HEK293 (cell line): ENCODE results near the gene PCSK5.
A peak's percentile ranks its signal among the peaks of the same experiment; 100 is the strongest.

Experiments used
- CTCF ChIA-PET: fragments of 350-600 bp; formaldehyde crosslinking; extraction: SDS; loops from one replicate; lab custom pipeline; 2021; ENCODE audit warnings: antibody characterized with exemption; lab: Yijun Ruan, JAX
- POLR2A ChIA-PET: fragments of 300-600 bp; formaldehyde crosslinking; extraction: SDS; loops from one replicate; lab custom pipeline; 2020; ENCODE audit warnings: antibody characterized with exemption, inconsistent platforms; lab: Yijun Ruan, JAX
- H3K27ac ChIP-seq: fragments of 200-500 bp; sonication (Bioruptor generic); 2 replicates; pipeline ENCODE4 v1.5.1; 2014; ENCODE audit warnings: low read depth, low read length, control low read depth, inconsistent platforms; ENCODE audit errors: extremely low read depth
- H3K36me3 ChIP-seq, 2 experiments: fragments of 200-500 bp in 1 of 2; sonication (Bioruptor generic) in 1 of 2; 1 replicate in 1 of 2; 2 replicates in 1 of 2; pipeline ENCODE4 v1.5.1; 2014 to 2017; ENCODE audit warnings: inconsistent platforms in 2 of 2, low read length in 2 of 2; ENCODE audit not compliant: control insufficient read depth in 2 of 2, insufficient read depth in 1 of 2
- H3K4me1 ChIP-seq: fragments of 200-500 bp; sonication (Bioruptor generic); 2 replicates; pipeline ENCODE4 v1.5.1; 2014; ENCODE audit warnings: mild to moderate bottlenecking, low read length, inconsistent platforms; ENCODE audit not compliant: control insufficient read depth, insufficient read depth
- H3K4me3 ChIP-seq: 2 replicates; pipeline ENCODE4 v1.5.1; 2011; ENCODE audit warnings: low read depth, mild to moderate bottlenecking, control low read depth, low read length, moderate library complexity
- H3K9me3 ChIP-seq: fragments of 200-500 bp; sonication (Bioruptor generic); 2 replicates; pipeline ENCODE4 v1.5.1; 2014; ENCODE audit warnings: low read depth, low read length, inconsistent platforms; ENCODE audit not compliant: control insufficient read depth, insufficient read depth
- BCL11B ChIP-seq: fragments of 450-650 bp; formaldehyde crosslinking; IDR thresholded peaks from 2 replicates; pipeline ENCODE4 v1.5.1; 2016; ENCODE audit warnings: low read depth, missing biosample characterization, missing genetic modification characterization
- BCL6B ChIP-seq: fragments of 450-650 bp; formaldehyde crosslinking; IDR thresholded peaks from 2 replicates; pipeline ENCODE4 v1.5.1; 2017; ENCODE audit warnings: missing biosample characterization, missing genetic modification characterization
- EGR2 ChIP-seq: fragments of 450-650 bp; formaldehyde crosslinking; IDR thresholded peaks from 2 replicates; pipeline ENCODE4 v1.5.1; 2016; ENCODE audit warnings: low read depth, missing biosample characterization, missing genetic modification characterization
- SCRT1 ChIP-seq: fragments of 450-650 bp; formaldehyde crosslinking; IDR thresholded peaks from 2 replicates; pipeline ENCODE4 v1.5.1; 2016; ENCODE audit warnings: missing biosample characterization, missing genetic modification characterization, borderline replicate concordance
- SCRT2 ChIP-seq: fragments of 450-650 bp; formaldehyde crosslinking; IDR thresholded peaks from 2 replicates; pipeline ENCODE4 v1.5.1; 2016; ENCODE audit warnings: missing biosample characterization, missing genetic modification characterization
- WT1 ChIP-seq: fragments of 450-650 bp; formaldehyde crosslinking; IDR thresholded peaks from 2 replicates; pipeline ENCODE4 v1.5.1; 2016; ENCODE audit warnings: missing biosample characterization, missing genetic modification characterization
- ZBTB10 ChIP-seq: fragments of 450-650 bp; formaldehyde crosslinking; IDR thresholded peaks from 2 replicates; pipeline ENCODE4 v1.5.1; 2016; ENCODE audit warnings: missing biosample characterization, missing genetic modification characterization
- ZNF133 ChIP-seq: fragments of 450-650 bp; formaldehyde crosslinking; IDR thresholded peaks from 2 replicates; pipeline ENCODE4 v1.5.1; 2016; ENCODE audit warnings: missing biosample characterization, missing genetic modification characterization
- ZNF398 ChIP-seq: fragments of 450-650 bp; formaldehyde crosslinking; IDR thresholded peaks from 2 replicates; pipeline ENCODE4 v1.5.1; 2017; ENCODE audit warnings: missing biosample characterization, missing genetic modification characterization
- ZNF514 ChIP-seq: fragments of 450-650 bp; formaldehyde crosslinking; IDR thresholded peaks from 2 replicates; pipeline ENCODE4 v1.5.1; 2016; ENCODE audit warnings: missing biosample characterization, missing genetic modification characterization
- ZNF76 ChIP-seq: fragments of 450-650 bp; formaldehyde crosslinking; IDR thresholded peaks from 2 replicates; pipeline ENCODE4; 2016; ENCODE audit warnings: low read depth, missing biosample characterization, missing genetic modification characterization, borderline replicate concordance
- ZSCAN18 ChIP-seq: fragments of 450-650 bp; formaldehyde crosslinking; IDR thresholded peaks from 2 replicates; pipeline ENCODE4 v1.5.1; 2016; ENCODE audit warnings: missing biosample characterization, missing genetic modification characterization
- ZSCAN4 ChIP-seq: fragments of 450-650 bp; formaldehyde crosslinking; IDR thresholded peaks from 2 replicates; pipeline ENCODE4 v1.5.1; 2017; ENCODE audit warnings: missing biosample characterization, missing genetic modification characterization
- ZXDB ChIP-seq: fragments of 450-650 bp; formaldehyde crosslinking; IDR thresholded peaks from 2 replicates; pipeline ENCODE4 v1.5.1; 2016; ENCODE audit warnings: missing biosample characterization, missing genetic modification characterization

PCSK5 gene

GRCh38 chr9:76377791-76378190 lies 487.3 kb downstream of the PCSK5 start (continued):
- TF ChIP-seq ZSCAN4 (tag by site-specific recombination) = no peak

- Histone ChIP-seq H3K9me3 (no peaks in the 10 kb centered on the region), H3K36me3 (peaks cover 0 to 3% of the 10 kb centered on the region in 2 experiments; a peak in 1 of 3 replicates), H3K27ac (no peak overlapping the region), H3K4me1 (peaks cover 4% of the 10 kb centered on the region), H3K4me3 (no peak overlapping the region)
- CTCF ChIA-PET = interaction anchor here (0.6 to 2.8 kb wide), 7 partner anchors 14 to 1165 kb away, joined by 3 to 13 read pairs (median 4); partner anchors contain the start of gene RFK
- POLR2A ChIA-PET = interaction anchor here (0.8 to 5.6 kb wide), 6 partner anchors 8 to 16 kb away, joined by 3 to 40 read pairs (median 4); partner anchors contain the start of gene RFK
- 0 out of 2 replicates have a peak, but pooled peaks have one; percentile 53 for TF ChIP-seq SCRT1 (tag by site-specific recombination)
- TF ChIP-seq BCL6B = no peak
- TF ChIP-seq SCRT2 (tag by site-specific recombination) = peak; percentile 62
Observed at GRCh38 chr9:76378367-76379073, 488.0 kb downstream of the PCSK5 start.

- H3K27ac ChIP-seq = no peak overlapping the region
- no peaks in the 10 kb centered on the region for H3K9me3 ChIP-seq
- peaks cover 4% of the 10 kb centered on the region for H3K4me1 ChIP-seq
- POLR2A ChIA-PET = interaction anchor here (0.8 to 1.8 kb wide), 4 partner anchors 9 to 15 kb away, joined by 3 to 7 read pairs (median 4); partner anchors contain the start of gene RFK
- no peak overlapping the region for H3K4me3 ChIP-seq
- H3K36me3 ChIP-seq = peaks cover 0 to 9% of the 10 kb centered on the region in 2 experiments; a peak in 1 of 3 replicates
- CTCF ChIA-PET = interaction anchor here (0.6 to 1.2 kb wide), 3 partner anchors 13 to 308 kb away, joined by 3 to 4 read pairs (median 4); partner anchors contain the start of gene RFK
- peak; percentile 45 for TF ChIP-seq ZNF133
- no peak for TF ChIP-seq EGR2
- TF ChIP-seq WT1 (tag by site-specific recombination) = peak; percentile 35; the same call in 1 of the 2 replicates
Observed at GRCh38 chr9:76379494-76379893, 489.0 kb downstream of the PCSK5 start.

- Histone ChIP-seq H3K9me3 (no peaks in the 10 kb centered on the region), H3K27ac (no peak overlapping the region), H3K36me3 (peaks cover 6 to 58% of the 10 kb centered on the region in 2 experiments)
- POLR2A ChIA-PET = interaction anchor here (0.6 to 1.1 kb wide), 2 partner anchors 52 to 538 kb away, joined by 3 to 10 read pairs; no protein-coding TSS in a partner anchor
- TF ChIP-seq ZNF514 (no peak), ZNF76 (no peak), ZNF398 (tag by site-specific recombination) (no peak), ZXDB (tag by site-specific recombination) (no peak), ZBTB10 (tag by site-specific recombination) (no peak), ZSCAN18 (tag by site-specific recombination) (no peak), BCL11B (tag by site-specific recombination) (no peak)
- TF ChIP-seq, all 188 proteins: peak for 0
- CTCF ChIA-PET = interaction anchor here (0.6 to 1.1 kb wide), 4 partner anchors 29 to 776 kb away, joined by 3 to 5 read pairs (median 3); no protein-coding TSS in a partner anchor
- H3K4me1 ChIP-seq = no peaks in the 10 kb centered on the region
- H3K4me3 ChIP-seq = no peak overlapping the region
Observed at GRCh38 chr9:76390656-76391055, 500.2 kb downstream of the PCSK5 start.
